ENCODE measurements around the gene SPDYE5.

The SPDYE5 gene

DNA sequence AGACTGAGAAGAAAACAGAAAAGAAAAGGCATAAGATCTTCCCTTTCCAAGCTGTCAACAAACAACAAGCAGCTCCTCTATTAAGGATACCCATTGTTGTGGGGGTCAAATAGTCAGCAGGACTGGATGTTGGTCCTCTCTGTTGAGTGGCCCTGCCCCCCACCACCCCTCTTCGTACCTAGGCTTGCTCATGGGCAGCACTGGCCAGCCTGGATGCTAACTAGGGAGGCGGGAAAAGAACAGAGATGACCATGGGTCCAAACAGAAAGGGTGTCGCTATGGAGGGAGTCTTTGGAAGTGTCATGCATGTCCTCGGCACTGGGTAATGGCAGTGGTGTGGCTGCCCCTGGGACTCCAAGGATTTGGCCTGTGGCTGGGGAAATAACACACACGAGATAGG lies 45.6 kb downstream of the SPDYE5 start:
- no peak for DNase-seq

DNA sequence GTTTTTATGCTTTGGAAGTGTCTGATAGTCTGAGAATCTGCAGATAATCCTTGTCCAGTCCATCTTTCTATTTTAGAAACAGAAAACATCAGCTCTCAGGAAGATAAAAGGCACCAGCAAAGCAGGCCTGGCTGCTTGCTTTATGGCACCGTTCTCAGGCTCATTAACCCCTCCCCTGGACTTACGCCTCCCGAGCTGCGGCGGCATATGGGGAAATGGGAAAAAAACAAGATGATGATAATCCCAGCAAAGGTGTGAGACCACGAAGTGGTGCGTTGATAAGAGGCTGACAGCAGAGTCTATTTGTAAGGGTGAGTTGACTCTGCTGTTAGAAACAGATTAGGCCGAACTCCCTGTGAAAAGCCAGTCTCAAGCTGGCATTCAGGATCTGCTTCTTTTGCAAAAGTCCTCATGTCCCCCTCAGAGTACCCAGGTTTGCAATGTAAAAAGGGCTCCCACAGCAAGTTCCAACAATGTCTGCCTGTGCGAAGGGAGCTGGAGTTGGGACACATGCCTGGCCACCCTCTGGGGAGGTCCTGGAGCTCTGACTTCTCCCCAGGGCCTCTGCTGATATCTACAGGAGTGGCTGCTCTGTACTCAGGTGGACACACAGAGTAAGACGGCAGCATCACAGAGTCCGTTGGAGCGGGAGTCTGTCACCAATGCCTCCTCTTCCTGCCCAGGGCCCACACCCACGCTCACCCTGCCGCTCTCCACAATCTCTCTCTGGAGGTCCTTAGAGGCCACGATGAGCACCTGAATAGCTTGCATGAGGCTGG lies 54.3 kb downstream of the SPDYE5 start:
- DNase-seq: no peak

Data from CD4-positive, alpha-beta T cell treated with Interferon alpha-2 for 1 hour (primary cell).